GM13977 (cell line): ENCODE measurements around the gene CFAP70.

Experiments
- DNase-seq: peaks from one replicate; pipeline ENCODE4 v3.0.0; 2012; ENCODE audit warnings: low spot score
- CTCF ChIP-seq: IDR thresholded peaks from 2 replicates; pipeline ENCODE4 v1.5.1; 2012; ENCODE audit warnings: mild to moderate bottlenecking, control low read depth; ENCODE audit not compliant: insufficient read depth; ENCODE audit errors: extremely low read depth, missing control alignments
- in situ Hi-C: fragments of 300-500 bp; cut with MboI; formaldehyde crosslinking; loops from one replicate; pipeline ENCODE4 v1.12.0; 2022; ENCODE audit warnings: low sequenced_read_pairs, low pct_unique_long_range_greater_than_20kb, mixed read lengths, inconsistent platforms; ENCODE audit not compliant: unreplicated experiment

The CFAP70 gene

GRCh38 chr10:73220989-73221388 is 137.7 kb downstream of the CFAP70 start:
- in situ Hi-C loops: no loop called here
- DNase-seq: no peak
- TF ChIP-seq CTCF: no peak

- in situ Hi-C loops: no loop called here
- no peak for DNase-seq
- TF ChIP-seq CTCF: no peak
Measured at GRCh38 chr10:73219384-73219783, 139.3 kb downstream of the CFAP70 start.

GRCh38 chr10:73218431-73219191 is 140.1 kb downstream of the CFAP70 start:
- no peak for DNase-seq
- peak; percentile 43 for TF ChIP-seq CTCF
- in situ Hi-C loops: no loop called here

GRCh38 chr10:73217628-73218027 is 141.0 kb downstream of the CFAP70 start:
- in situ Hi-C loops: no loop called here
- no peak for TF ChIP-seq CTCF
- DNase-seq: no peak

GRCh38 chr10:73215749-73216148 is 142.9 kb downstream of the CFAP70 start:
- DNase-seq: no peak
- TF ChIP-seq CTCF: no peak
- in situ Hi-C loops: no loop called here

GRCh38 chr10:73211106-73211811 is 147.4 kb downstream of the CFAP70 start:
- DNase-seq: no peak
- no peak for TF ChIP-seq CTCF
- in situ Hi-C loops: no loop called here
